Small intestine (tissue), 7 donors: ENCODE measurements around the gene MBOAT7. TPM values are rescaled to one million over a fixed set of nuclear protein-coding genes. Genes with fewer than 3 reads are reported as not detected.

Experiments used
- DNase-seq, 2 donors: peaks; one replicate each; pipeline versions ENCODE4 v3.0.0 to v3.0.0-alpha.2; 2013
- FAIRE-seq: peaks from 2 replicates; lab custom pipeline; 2012; peaks lifted over from hg19 to GRCh38; lab: Jason Lieb, UNC
- H3K27ac ChIP-seq, 3 donors: one replicate each; pipeline ENCODE4 v1.5.1; 2013; ENCODE audit warnings: low read length in 2 of 3, mild to moderate bottlenecking in 2 of 3, control low read depth in 1 of 3, inconsistent platforms in 1 of 3, low read depth in 1 of 3, moderate library complexity in 1 of 3
- H3K27me3 ChIP-seq, 3 donors: one replicate each; pipeline ENCODE4 v1.6.1; 2013; ENCODE audit warnings: low read length in 3 of 3, inconsistent platforms in 1 of 3; ENCODE audit not compliant: control insufficient read depth in 3 of 3, insufficient read depth in 3 of 3
- H3K36me3 ChIP-seq, 3 donors: one replicate each; pipeline ENCODE4 v1.6.1; 2013; ENCODE audit warnings: low read length in 3 of 3, inconsistent platforms in 1 of 3, low read depth in 1 of 3, mild to moderate bottlenecking in 1 of 3, moderate library complexity in 1 of 3; ENCODE audit not compliant: control insufficient read depth in 3 of 3, insufficient read depth in 2 of 3
- H3K4me1 ChIP-seq, 3 donors: one replicate each; pipeline ENCODE4 v1.6.1; 2013; ENCODE audit warnings: low read length in 2 of 3, inconsistent platforms in 1 of 3, low read depth in 1 of 3, mild to moderate bottlenecking in 1 of 3, moderate library complexity in 1 of 3; ENCODE audit not compliant: control insufficient read depth in 3 of 3, insufficient read depth in 2 of 3
- H3K4me3 ChIP-seq, 3 donors: one replicate each; pipeline ENCODE4 v1.5.1; 2013; ENCODE audit warnings: low read length in 3 of 3, control low read depth in 1 of 3, inconsistent platforms in 1 of 3, low read depth in 1 of 3, mild to moderate bottlenecking in 1 of 3, moderate library complexity in 1 of 3
- H3K9me3 ChIP-seq, 2 donors: one replicate each; pipeline ENCODE4 v1.6.1; 2013; ENCODE audit warnings: low read depth in 1 of 2, low read length in 1 of 2; ENCODE audit not compliant: control insufficient read depth in 2 of 2, insufficient read depth in 1 of 2
- WGBS, 3 donors: extraction: QIAGEN DNeasy Blood & Tissue Kit; methylation state at CpG; one replicate each; pipeline ENCODE4 v1.1.7; 2013; 5-methylcytosine and 5-hydroxymethylcytosine counted together
- polyA plus RNA-seq, 4 donors: library from polyadenylated mRNA; stranded (reverse) in 3 of 4; unstranded in 1 of 4; fragments of 200-250 nt in 3 of 4; fragments of 120-200 nt in 1 of 4; gene quantifications; one replicate each; pipeline versions ENCODE4 v1.2.1 to v1.2.3, GENCODE V29; 2013
- donor health status: healthy with polysubstance abuse.
- donor health status: control.
- donor health status: control.
- donor health status: Bipolar disorder and iron deficiency.
- donor health status: healthy.

MBOAT7 gene
- polyA plus RNA-seq, 4 donors, result 47.8 to 118 (median 54.7) TPM

DNA sequence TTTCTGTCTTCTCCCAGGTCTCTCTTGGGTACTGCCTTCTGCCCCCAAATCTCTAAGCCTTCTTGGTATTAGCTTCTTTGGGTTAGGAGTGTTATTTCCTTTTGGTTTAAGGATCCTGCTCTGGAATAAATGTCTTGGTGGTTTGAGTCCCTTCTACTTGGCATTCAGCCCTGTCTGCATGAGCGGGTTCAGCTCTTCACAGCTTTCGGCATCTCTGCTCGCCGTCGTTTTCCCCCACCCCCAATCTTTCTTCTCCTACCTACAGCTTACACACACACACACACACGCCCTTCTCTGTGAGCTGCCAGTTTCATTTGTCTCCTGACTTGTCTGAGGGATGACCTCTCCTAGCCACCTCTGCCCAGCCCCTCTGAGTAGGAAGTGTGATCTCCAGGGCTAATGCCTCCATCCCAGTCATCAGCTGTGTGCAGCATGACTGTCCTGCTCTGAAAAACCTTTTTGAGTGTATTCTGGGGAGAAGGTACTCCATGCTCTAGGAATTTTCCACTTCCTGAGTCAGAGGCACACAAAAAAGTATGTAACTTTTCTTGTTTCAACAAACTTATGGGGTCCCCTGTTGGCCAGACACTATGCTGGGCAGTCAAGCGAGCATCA lies 47.1 kb downstream of the MBOAT7 start:
- no peaks in the 10 kb centered on the region for H3K27me3 ChIP-seq
- no peak overlapping the region for H3K4me3 ChIP-seq
- no peak for FAIRE-seq
- WGBS, 3 donors, result 71 to 86% (median 84%) methylated on average over 7 of the region's 7 CpGs
- H3K27ac ChIP-seq, result no peak overlapping the region
- peaks cover 0 to 25% (median 6%) of the 10 kb centered on the region in 3 donors for H3K4me1 ChIP-seq
- H3K36me3 ChIP-seq, result peaks cover 13 to 82% (median 34%) of the 10 kb centered on the region in 3 donors
- no peaks in the 10 kb centered on the region for H3K9me3 ChIP-seq
- DNase-seq, result no peak

DNA sequence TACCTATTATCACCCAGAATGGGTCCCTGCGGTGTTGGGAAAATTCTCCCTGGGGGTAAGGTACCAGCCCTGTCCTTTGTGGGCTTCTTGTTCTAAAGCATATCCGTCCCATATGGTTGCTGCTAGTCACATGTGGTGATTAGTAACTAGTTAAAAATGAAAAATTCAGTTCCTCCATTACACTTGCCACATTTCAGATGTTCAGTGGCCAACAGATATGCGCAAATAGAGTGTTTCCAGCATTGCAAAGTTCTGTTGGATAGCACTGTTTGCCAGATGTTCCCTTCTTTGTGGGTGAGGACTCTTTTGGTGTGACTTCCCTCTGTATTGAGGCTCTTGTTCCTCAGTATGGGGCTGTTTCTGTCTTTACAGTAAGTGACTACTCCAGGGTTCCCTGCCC lies 48.0 kb downstream of the MBOAT7 start:
- DNase-seq, result no peak
- H3K27me3 ChIP-seq, result no peaks in the 10 kb centered on the region
- H3K36me3 ChIP-seq, result peaks cover 13 to 73% (median 26%) of the 10 kb centered on the region in 3 donors
- H3K9me3 ChIP-seq, result no peaks in the 10 kb centered on the region
- no peak overlapping the region for H3K27ac ChIP-seq
- no peak for FAIRE-seq
- H3K4me3 ChIP-seq, result no peak overlapping the region
- peaks cover 0 to 25% (median 6%) of the 10 kb centered on the region in 3 donors for H3K4me1 ChIP-seq
- WGBS, 3 donors, result 83 to 93% (median 86%) methylated on average over 3 of the region's 3 CpGs

DNA sequence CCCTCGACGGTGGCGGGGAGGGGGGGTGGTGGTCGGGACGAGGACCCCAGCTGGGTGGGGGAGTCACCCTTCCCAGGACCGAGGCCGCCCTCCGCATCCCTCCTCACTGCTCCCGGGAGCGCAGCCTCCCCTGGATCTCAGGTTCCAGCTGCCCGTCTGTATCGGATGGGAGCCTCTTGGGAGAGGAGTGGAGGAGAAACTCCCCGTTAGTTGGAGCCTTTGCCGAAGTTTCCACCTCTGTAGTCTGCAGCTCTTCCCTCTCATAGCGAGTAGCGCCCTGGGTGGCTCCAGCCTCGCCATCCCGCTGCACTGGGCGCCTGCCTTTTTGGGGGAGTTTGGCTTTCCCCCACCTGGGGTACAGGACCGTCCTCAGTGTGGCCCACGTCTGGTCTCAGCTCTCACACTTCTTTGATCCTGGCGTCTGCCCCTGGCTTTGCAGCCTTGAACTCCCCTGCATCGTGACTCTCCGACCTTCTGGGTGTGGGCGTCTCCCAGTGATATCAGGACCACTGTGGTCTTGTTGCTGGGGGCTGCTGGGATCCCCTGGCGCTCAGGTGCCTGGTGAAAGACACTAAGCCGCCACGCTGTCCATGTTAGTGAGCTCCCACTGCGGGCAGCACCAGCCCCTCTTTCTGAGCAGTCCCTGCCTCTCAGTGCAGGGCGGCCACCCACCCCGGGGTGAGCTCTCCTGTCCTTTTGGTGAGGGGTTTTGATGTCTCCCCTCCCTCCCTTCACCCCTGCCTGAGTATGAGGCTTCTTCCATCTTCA lies 50.7 kb downstream of the MBOAT7 start:
- Histone ChIP-seq H3K4me3 (peak overlapping the region; percentile 83 to 100 (median 97)), H3K36me3 (peaks cover 0 to 46% (median 7%) of the 10 kb centered on the region in 3 donors), H3K4me1 (peaks cover 0 to 25% (median 6%) of the 10 kb centered on the region in 3 donors), H3K9me3 (no peaks in the 10 kb centered on the region), H3K27ac (no peak overlapping the region), H3K27me3 (no peaks in the 10 kb centered on the region)
- WGBS, 3 donors, result 22 to 26% (median 25%) methylated on average over 28 to 31 of the region's 31 CpGs
- FAIRE-seq (no peak), DNase-seq (no peak)

DNA sequence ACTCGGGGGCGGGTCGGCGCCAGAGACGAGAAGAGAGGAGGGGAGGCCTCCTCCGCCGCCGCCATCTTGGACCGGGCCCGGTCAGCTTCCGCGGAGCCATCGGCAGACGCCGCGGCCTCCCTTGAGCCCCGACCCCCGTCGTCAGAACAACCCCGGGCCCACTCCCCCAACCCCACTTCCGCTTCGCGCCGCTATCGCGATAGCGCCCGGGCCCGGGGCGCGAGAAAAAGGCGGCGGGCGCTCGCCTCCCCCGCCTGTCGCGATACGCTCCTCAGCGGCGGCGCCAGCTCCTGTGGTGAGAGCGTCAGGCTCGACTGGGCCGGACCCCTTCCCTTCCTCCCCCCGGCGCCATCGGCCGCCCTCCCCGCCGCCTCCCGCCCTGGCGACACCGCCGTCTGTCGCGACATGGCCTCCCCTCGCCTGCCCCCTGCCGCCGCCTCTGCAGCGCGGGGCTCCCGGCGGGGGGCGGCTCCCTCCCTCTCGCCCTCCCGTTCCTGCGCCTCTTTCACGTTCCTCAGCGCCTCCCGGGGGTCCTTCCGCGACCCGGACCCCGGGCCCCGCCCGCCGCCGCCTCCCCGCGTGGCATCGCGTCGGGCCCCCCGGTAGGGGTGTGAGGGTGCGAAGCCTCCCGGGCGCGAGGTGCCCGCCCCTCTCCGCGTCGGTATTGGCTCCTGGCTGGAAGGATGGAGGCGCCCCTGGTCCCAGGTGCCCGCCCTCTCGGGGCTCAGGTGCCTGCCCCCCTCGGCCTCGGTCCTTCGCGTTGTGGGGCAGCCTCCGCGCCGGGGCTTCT lies 51.5 kb downstream of the MBOAT7 start, which contains the start of gene CNOT3:
TSS of gene CNOT3 (plus strand) at position 64 of the 790 bp plus-strand sequence. CDS start 5,217 bp downstream, outside the sequence.
- peak in 1 of 2 donors; percentile 49 for DNase-seq
- Histone ChIP-seq H3K36me3 (peaks cover 0 to 44% (median 2%) of the 10 kb centered on the region in 3 donors), H3K9me3 (no peaks in the 10 kb centered on the region), H3K4me1 (peaks cover 0 to 25% (median 6%) of the 10 kb centered on the region in 3 donors), H3K4me3 (peak within 1 kb of the TSS; percentile 83 to 100 (median 97)), H3K27ac (peak within 1 kb of the TSS; percentile 75 to 82 (median 76)), H3K27me3 (no peaks in the 10 kb centered on the region)
- WGBS, 3 donors, result 0 to 1% (median 1%) methylated on average over 55 to 103 of the region's 103 CpGs
- FAIRE-seq, result no peak

DNA sequence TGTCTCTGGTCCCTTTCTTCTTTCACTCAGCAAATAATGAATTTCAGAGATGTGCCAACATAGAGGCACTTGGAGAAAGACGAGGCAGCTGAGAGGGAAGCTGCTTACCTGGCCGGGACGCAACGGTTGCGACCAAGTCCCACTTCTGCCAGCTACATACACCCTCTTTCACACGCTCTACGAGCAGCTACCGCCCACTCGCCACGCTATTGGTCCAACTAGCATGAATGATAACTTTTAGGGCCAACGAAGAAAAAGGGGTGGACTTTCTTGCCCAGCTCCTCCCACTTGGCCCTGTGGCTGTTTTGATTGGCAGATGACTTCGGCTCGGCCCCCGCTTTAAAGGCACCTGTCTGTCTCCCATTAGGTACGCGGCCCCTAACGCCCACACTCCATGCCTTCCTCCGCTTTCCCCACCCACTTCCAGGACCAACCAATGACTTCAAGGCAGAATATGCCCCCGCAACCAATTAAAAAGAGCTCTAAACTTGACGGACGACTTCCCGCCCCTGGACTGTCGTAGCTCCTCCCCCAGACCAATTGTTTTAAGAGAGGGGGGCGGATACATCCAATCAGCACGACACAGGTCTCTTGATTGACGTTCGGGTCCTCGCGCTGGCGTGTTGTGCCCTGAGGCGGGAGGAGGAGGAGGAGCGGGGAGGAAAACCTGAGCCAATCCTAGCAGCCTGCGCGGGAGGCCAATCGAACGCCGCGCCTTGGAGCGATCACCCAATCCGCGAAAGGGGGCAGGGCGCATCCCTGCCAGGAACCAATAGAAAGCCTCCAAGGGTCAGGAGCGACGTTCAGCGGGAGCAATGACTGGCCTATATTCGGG lies 52.3 kb downstream of the MBOAT7 start:
- Histone ChIP-seq H3K4me1 (peaks cover 0 to 25% (median 6%) of the 10 kb centered on the region in 3 donors), H3K36me3 (peaks cover 0 to 39% (median 0%) of the 10 kb centered on the region in 3 donors), H3K9me3 (no peaks in the 10 kb centered on the region), H3K27ac (peak overlapping the region; percentile 5 to 55 (median 16)), H3K4me3 (peak overlapping the region in 2 of 3 donors; percentile 83 to 100), H3K27me3 (no peaks in the 10 kb centered on the region)
- DNase-seq (peak; percentile 100), FAIRE-seq (peak; percentile 98)
- 0 to 1% (median 0%) methylated on average over 45 to 46 of the region's 46 CpGs for WGBS, 3 donors

DNA sequence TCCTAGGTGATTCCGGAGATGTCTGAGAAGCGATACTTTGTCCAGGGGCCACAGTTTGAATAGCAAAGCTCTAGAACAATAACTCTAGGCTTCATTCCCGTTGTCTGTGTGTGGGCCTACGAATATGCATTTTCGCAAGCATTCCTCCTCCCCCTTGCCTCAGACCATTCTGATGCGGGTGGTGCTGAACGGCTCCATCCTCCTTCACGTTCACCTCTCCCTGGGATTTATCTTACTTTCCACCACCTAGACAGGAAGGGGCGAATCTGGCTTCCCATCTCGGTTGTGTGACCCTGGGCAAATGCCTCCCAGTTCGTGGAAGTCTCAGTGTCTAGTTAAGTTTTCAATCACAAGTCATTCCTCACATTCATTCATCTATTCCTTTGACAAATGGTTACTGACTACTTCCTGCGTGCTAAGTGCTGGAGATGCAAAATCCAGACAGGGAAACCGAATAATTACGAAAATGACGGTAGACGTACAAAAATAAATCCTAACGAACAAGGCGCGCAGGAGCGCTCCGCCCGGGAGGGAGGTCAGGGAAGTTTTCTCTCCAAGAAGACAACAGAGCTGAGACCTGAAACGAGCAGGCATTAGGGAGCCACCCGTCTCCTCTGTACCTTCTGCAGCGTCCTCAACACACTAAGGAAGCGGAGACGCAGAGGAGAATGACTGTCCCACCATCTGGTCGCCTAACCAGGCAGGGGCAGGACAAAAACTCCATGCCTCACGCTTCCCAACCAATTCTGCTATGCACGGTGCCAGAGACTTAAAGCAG lies 53.1 kb downstream of the MBOAT7 start:
- WGBS, 3 donors, result 2 to 4% (median 3%) methylated on average over 30 of the region's 30 CpGs
- FAIRE-seq, result no peak
- Histone ChIP-seq H3K27ac (peak overlapping the region; percentile 5 to 55 (median 16)), H3K4me1 (peaks cover 0 to 19% (median 6%) of the 10 kb centered on the region in 3 donors), H3K36me3 (peaks cover 0 to 42% (median 0%) of the 10 kb centered on the region in 3 donors), H3K27me3 (no peaks in the 10 kb centered on the region), H3K4me3 (peak overlapping the region in 2 of 3 donors; percentile 46), H3K9me3 (no peaks in the 10 kb centered on the region)
- peak; percentile 19 to 25 for DNase-seq

DNA sequence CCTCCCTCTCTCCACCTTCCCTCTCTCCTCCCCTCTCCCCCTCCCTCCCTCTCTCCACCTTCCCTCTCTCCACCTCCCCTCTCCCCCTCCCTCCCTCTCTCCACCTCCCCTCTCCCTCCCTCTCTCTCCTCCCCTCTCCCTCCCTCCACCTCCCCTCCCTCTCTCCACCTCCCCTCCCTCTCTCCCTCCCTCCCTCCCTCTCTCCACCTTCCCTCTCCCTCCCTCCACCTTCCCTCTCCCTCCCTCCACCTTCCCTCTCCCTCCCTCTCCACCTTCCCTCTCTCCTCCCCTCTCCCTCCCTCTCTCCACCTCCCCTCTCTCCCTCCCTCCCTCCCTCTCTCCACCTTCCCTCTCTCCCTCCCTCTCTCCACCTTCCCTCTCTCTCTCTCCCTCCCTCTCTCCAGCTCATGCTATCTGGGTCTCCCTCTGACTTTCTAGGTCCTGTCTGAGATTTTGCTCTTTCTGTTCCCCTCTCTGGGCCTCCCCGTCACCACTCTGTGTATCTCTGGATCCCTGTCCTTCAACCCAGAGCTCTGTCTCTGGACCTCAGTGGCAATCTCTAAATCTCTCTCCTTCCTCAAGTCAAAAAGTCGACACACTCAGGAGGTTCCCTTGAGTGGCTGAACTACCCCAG lies 55.3 kb downstream of the MBOAT7 start:
- H3K4me3 ChIP-seq, result no peak overlapping the region
- H3K4me1 ChIP-seq, result peaks cover 0 to 7% (median 4%) of the 10 kb centered on the region in 3 donors
- 59 to 75% (median 60%) methylated on average over 2 of the region's 2 CpGs for WGBS, 3 donors
- peaks cover 0 to 37% (median 4%) of the 10 kb centered on the region in 3 donors for H3K36me3 ChIP-seq
- no peak for FAIRE-seq
- H3K27me3 ChIP-seq, result no peaks in the 10 kb centered on the region
- H3K9me3 ChIP-seq, result no peaks in the 10 kb centered on the region
- no peak for DNase-seq
- H3K27ac ChIP-seq, result no peak overlapping the region
